ENCODE measurements around the gene ZNF436.

DNA sequence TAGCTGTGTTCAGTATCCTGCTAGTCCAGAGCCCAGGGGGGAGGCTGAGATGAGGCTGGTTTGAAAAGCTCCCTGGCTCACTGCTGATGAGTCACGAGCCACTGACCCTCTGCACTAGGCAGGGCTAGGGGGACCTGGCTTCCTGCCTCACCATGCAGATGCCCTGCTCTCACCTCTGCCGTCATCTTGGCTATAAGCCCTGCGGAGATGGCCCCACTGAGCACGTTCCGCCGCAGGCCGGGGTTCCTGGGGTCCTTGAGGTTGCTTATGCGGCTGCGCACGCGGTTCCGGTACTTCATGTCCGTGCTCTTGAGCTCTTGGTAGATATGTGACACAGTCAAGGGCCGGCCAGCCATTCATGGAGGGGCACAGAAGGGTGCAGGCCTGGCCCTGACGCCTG lies 24.1 kb upstream of the ZNF436 start:
- TF ChIP-seq CTCF (IDR thresholded peaks at IDR 0.05; ENCODE audit: poor library complexity, severe bottlenecking) (no peak), EP300 (conservative IDR thresholded peaks at IDR 0.05; ENCODE audit: poor library complexity, severe bottlenecking) (no peak), EZH2 (IDR thresholded peaks at IDR 0.05; ENCODE audit: borderline replicate concordance, insufficient read depth, low read length, poor library complexity, severe bottlenecking) (no peak), SMC3 (conservative IDR thresholded peaks at IDR 0.05; ENCODE audit: poor library complexity) (no peak), RAD21 (conservative IDR thresholded peaks at IDR 0.05) (no peak), MXI1 (conservative IDR thresholded peaks at IDR 0.05; ENCODE audit: poor library complexity, severe bottlenecking) (no peak), POLR2AphosphoS5 (IDR thresholded peaks at IDR 0.05) (no peak)

Measured in neural cell (in vitro differentiated cells).